Motor neuron (in vitro differentiated cells): ENCODE data around the gene CCDC85C. TPM values are rescaled to one million over a fixed set of nuclear protein-coding genes. Genes with fewer than 3 reads are reported as not detected.

Experiments
- ATAC-seq, 8 experiments: fragments of 200-7000 bp; cut with Tn5 transposase; replicated peaks in 6 of 8; 2 replicates each; pipeline ENCODE4 v1.8.0; 2021; ENCODE audit warnings: mild to moderate bottlenecking in 8 of 8, moderate library complexity in 8 of 8
- H3K27ac ChIP-seq, 2 donors: fragments of 250-450 bp; sonication (Bioruptor Pico); 2 replicates each; pipeline ENCODE4 v1.9.0; 2021; ENCODE audit warnings: antibody characterized with exemption in 2 of 2, mild to moderate bottlenecking in 2 of 2, moderate library complexity in 1 of 2
- H3K4me1 ChIP-seq, 2 donors: fragments of 250-450 bp; sonication (Bioruptor Pico); replicated peaks in 1 of 2; 2 replicates each; pipeline ENCODE4 v1.6.1; 2021; ENCODE audit warnings: antibody characterized with exemption in 2 of 2, mild to moderate bottlenecking in 2 of 2, moderate library complexity in 1 of 2
- H3K4me3 ChIP-seq, 5 donors: fragments of 250-450 bp; sonication (Bioruptor Pico); 2 replicates each; pipeline ENCODE4 v1.9.0; 2021; ENCODE audit warnings: antibody characterized with exemption in 5 of 5, mild to moderate bottlenecking in 5 of 5, moderate library complexity in 4 of 5
- WGBS, 10 experiments: fragments of 450-650 bp; shearing (Covaris generic); methylation state at CpG; one replicate each; pipeline ENCODE4 v1.0.0; 2022; 5-methylcytosine and 5-hydroxymethylcytosine counted together
- in situ Hi-C, 9 experiments: fragments of 400-800 bp; cut with MboI; loops; one replicate each; pipeline ENCODE4 v1.15.0; 2021; ENCODE audit warnings: low sequenced_read_pairs in 9 of 9, low pct_unique_long_range_greater_than_20kb in 2 of 9; ENCODE audit not compliant: unreplicated experiment in 9 of 9
- total RNA-seq, 8 experiments: library from RNA; unstranded; fragments of 300-600 nt; gene quantifications; 2 replicates each; pipeline versions ENCODE4 v1.2.3 to v1.2.4, GENCODE V29; 2022

CCDC85C gene
- total RNA-seq, 8 experiments from 2014 or later, result 2.0 to 62.2 (median 18.8) TPM

DNA sequence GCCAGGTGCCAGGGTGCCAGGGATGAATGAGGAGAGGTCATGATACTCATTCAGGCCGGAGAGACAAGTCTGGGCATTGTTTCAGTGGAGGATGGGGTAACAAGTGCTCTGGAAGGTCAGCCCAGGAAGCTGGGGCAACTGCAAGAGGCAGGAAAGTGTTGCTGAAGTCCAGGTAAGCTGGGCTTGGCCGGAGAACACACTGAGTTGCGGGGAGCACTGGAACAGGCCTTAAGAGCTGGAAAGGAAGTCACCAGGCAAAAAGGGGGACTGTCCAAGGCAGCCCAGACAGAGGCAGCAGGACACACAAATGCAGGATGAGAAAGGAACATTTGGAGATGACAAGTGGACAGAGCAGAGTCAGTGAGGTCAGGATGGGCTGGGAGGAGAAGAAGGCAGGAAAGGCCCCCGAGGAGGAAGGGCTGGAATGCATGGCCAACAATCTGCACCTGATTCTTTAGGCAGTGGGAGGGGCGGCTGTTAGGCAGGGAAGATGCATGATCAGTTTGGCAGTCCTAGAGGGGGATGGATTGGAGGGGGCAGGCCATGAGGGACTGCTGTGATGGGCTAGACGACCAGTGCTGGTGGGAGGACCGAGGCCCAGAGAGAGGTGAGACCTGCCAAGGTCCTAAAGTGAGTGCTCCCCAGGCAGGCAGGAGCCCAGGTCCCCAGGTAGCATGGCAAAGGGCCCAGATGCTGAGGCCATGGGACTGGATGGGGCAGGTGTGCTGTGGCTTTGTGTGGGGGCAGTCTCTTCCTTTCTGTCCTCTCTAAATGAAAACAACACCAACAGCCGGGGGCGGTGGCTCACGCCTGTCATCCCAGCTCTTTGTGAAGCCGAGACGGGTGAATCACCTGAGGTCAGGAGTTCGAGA is 23.7 kb upstream of the CCDC85C start:
- WGBS, 10 experiments, result 61 to 100% (median 77%) methylated on average over 1 to 10 of the region's 13 CpGs; no CpG with 5 or more reads in 6 of the 10 experiments
- no peak for ATAC-seq
- Histone ChIP-seq H3K4me3 (no peak overlapping the region), H3K4me1 (peaks cover 14% of the 10 kb centered on the region in 2 donors), H3K27ac (no peak overlapping the region)
- in situ Hi-C loops, result loop anchor here in 4 of 9 experiments (25.0 kb wide), 2 partner anchors 90 to 115 kb away; no protein-coding TSS in a partner anchor

GRCh38 chr14:99627100-99627499 is 23.1 kb upstream of the CCDC85C start:
- H3K27ac ChIP-seq, result no peak overlapping the region
- WGBS, 10 experiments, result 56 to 100% (median 79%) methylated on average over 1 to 2 of the region's 2 CpGs; no CpG with 5 or more reads in 2 of the 10 experiments
- peaks cover 14 to 16% of the 10 kb centered on the region in 2 donors for H3K4me1 ChIP-seq
- no peak overlapping the region for H3K4me3 ChIP-seq
- no peak for ATAC-seq
- in situ Hi-C loops, result loop anchor here in 4 of 9 experiments (25.0 kb wide), 2 partner anchors 90 to 115 kb away; no protein-coding TSS in a partner anchor

- no peak overlapping the region for H3K27ac ChIP-seq
- 40 to 85% methylated on average over 1 to 4 of the region's 11 CpGs; no CpG with 5 or more reads in 8 of the 10 experiments for WGBS, 10 experiments
- peak in 3 of 8 experiments; percentile 23 to 34 (median 30) for ATAC-seq
- in situ Hi-C loops, result loop anchor here in 4 of 9 experiments (25.0 kb wide), 2 partner anchors 89 to 114 kb away; no protein-coding TSS in a partner anchor
- no peak overlapping the region for H3K4me3 ChIP-seq
- peaks cover 14 to 20% of the 10 kb centered on the region in 2 donors for H3K4me1 ChIP-seq
Observed at GRCh38 chr14:99626041-99626648, 22.1 kb upstream of the CCDC85C start.

DNA sequence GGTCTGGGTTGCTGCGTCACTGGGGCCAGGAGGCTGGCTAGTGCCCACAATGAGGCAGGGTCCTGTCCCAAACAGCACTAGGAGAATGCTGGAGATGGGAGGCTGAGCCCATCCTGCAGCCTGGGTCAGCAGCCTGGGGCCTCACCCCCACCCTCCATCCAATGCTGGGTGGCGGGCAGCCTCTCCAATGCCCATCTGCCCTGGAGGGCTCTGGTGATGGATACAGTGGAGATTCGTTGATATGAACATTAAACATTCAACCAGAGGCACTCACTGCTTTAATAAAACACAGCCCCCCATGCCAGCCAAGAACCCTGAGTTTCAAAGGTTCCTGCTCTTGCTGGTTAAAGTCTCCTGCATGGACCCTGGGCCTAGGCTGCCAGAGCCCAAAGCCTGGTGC is 21.5 kb upstream of the CCDC85C start:
- Histone ChIP-seq H3K4me3 (no peak overlapping the region), H3K27ac (no peak overlapping the region), H3K4me1 (peaks cover 15 to 24% of the 10 kb centered on the region in 2 donors)
- WGBS, 10 experiments, result 80 to 100% (median 100%) methylated on average over 1 to 3 of the region's 3 CpGs; no CpG with 5 or more reads in 5 of the 10 experiments
- ATAC-seq, result no peak
- in situ Hi-C loops, result loop anchor here in 4 of 9 experiments (25.0 kb wide), 2 partner anchors 88 to 113 kb away; no protein-coding TSS in a partner anchor

GRCh38 chr14:99624971-99625370 is 21.0 kb upstream of the CCDC85C start:
- ATAC-seq, result no peak
- no peak overlapping the region for H3K4me3 ChIP-seq
- H3K4me1 ChIP-seq, result peaks cover 20 to 29% of the 10 kb centered on the region in 2 donors
- 100% methylated on average over 2 of the region's 13 CpGs; no CpG with 5 or more reads in 9 of the 10 experiments for WGBS, 10 experiments
- in situ Hi-C loops, result loop anchor here in 4 of 9 experiments (25.0 kb wide), 2 partner anchors 88 to 113 kb away; no protein-coding TSS in a partner anchor
- no peak overlapping the region for H3K27ac ChIP-seq

DNA sequence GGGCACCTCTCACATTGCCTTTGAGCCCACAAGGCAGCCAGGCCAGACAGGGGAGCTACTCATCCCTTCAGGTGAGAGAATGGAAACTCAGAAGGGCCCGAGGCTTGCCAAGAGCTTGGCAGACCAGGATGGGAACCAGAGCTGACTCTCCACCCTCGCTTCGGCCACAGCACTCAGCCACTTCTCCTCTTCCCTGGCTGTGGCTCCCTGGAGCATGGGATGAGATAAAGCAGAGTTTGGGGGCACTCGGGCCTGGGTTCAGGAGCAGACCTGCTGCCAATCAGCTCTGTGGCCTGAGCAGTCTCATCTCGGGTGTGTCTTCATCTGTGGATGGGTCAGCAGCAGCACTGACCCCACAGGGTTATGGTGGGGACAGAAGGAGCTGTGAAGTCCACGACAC is 20.0 kb upstream of the CCDC85C start:
- 43 to 100% (median 92%) methylated on average over 1 of the region's 6 CpGs; no CpG with 5 or more reads in 6 of the 10 experiments for WGBS, 10 experiments
- Histone ChIP-seq H3K4me1 (peaks cover 26 to 33% of the 10 kb centered on the region in 2 donors), H3K27ac (no peak overlapping the region), H3K4me3 (no peak overlapping the region)
- ATAC-seq, result no peak
- in situ Hi-C loops, result no loop called here

GRCh38 chr14:99621948-99622347 is 17.9 kb upstream of the CCDC85C start:
- WGBS, 10 experiments, result 72 to 100% (median 85%) methylated on average over 2 to 6 of the region's 6 CpGs; no CpG with 5 or more reads in 6 of the 10 experiments

GRCh38 chr14:99619835-99620834 is 16.1 kb upstream of the CCDC85C start:
- no peak overlapping the region for H3K4me3 ChIP-seq
- peak overlapping the region; percentile 68 to 82 for H3K27ac ChIP-seq
- WGBS, 10 experiments, result 10 to 80% (median 48%) methylated on average over 1 to 5 of the region's 13 CpGs; no CpG with 5 or more reads in 4 of the 10 experiments
- H3K4me1 ChIP-seq, result peaks cover 40 to 44% of the 10 kb centered on the region in 2 donors
- peak in 5 of 8 experiments; percentile 77 to 88 (median 84) for ATAC-seq
- in situ Hi-C loops, result no loop called here

More at GRCh38 chr14:99621948-99622347, 17.9 kb upstream of the CCDC85C start:
- no peak for ATAC-seq
- Histone ChIP-seq H3K27ac (no peak overlapping the region), H3K4me3 (no peak overlapping the region), H3K4me1 (peaks cover 34 to 39% of the 10 kb centered on the region in 2 donors)
- in situ Hi-C loops, result no loop called here

DNA sequence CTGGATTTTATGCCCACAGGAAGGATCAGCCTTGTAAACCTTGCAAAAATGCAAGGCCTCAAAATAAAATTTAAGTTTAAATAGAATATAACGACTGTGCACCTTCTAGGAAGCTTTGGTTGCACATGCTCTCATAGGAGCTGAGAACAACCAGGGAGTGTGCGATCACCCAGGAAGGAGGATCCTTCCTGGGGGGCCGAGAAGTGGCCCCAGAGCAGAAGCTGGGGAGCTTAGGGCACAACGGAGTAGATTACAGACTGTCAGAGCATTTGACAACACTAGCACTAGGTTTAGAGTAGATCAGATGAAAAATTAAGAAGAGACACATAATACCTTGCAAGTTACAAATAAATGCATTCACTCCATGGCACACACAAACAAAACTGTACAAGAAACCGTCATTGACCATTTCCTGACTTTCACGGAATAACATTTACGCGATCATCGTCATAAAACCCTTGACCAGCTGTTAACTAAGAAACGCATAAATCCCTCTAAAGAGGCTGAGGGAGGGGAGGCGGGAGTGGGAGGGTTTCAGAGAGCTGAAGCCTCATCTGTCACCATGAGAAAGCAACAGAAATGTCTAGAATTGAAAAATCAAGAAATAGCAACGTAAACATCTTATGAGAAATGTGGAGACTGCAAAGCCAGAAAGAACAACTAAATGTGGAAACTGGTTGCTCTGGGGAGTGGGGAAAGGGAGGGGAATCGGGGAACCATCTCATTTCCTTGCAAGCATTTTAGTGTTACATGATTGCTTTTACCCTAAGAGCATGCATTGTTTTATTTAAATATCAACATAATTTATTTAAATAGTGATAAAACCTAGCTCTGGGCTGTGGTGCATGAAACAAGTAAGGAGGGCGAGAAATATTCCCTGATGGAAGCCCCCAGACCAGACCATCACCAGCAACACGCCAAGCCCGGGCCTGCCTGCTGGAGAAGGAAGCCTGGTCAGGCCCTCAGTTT is 13.1 kb upstream of the CCDC85C start:
- H3K27ac ChIP-seq, result peak overlapping the region; percentile 43 to 57
- WGBS, 10 experiments, result 26 to 88% (median 52%) methylated on average over 3 to 13 of the region's 16 CpGs; no CpG with 5 or more reads in 1 of the 10 experiments
- H3K4me1 ChIP-seq, result peaks cover 46 to 55% of the 10 kb centered on the region in 2 donors
- in situ Hi-C loops, result no loop called here
- H3K4me3 ChIP-seq, result no peak overlapping the region
- peak in 5 of 8 experiments; percentile 17 to 64 (median 47) for ATAC-seq

DNA sequence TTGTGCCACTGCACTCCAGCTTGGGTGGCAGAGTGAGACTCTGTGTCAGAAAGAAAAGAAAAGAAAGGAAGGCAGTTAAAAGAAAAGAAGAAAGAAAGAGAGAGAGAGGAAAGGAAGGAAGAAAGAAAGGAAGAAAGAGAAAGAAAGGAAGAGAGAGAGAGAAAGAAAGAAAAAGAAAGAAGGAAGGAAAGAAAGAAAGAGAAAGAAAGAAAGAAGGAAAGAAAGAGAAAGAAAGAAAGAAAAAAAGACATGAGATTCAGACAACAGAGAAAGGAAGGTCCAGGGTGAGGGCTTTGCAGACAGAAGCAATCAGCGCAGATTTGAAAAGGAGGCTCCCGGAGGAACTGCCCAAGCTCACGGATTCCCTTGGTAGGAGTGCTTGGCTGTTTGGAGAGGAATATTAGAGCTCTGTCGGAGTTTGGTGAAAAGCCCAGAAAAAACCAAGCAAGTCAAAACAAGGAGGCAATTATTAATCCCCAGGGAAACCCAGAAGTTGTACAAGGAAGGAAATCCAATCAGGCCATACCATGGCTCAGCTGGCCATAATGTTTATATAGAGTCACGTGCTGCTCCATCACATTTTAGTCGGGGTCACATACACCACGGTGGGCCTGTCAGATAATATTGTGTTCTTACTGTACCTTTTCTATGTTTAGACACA is 11.6 kb upstream of the CCDC85C start:
- Histone ChIP-seq H3K27ac (no peak overlapping the region), H3K4me1 (peaks cover 44 to 57% of the 10 kb centered on the region in 2 donors), H3K4me3 (no peak overlapping the region)
- ATAC-seq, result no peak
- WGBS, 10 experiments, result 46 to 100% (median 84%) methylated on average over 3 to 7 of the region's 7 CpGs; no CpG with 5 or more reads in 1 of the 10 experiments
- in situ Hi-C loops, result no loop called here
